GM18505 (cell line): Measurements from ENCODE around the gene DBNL.

ENCODE experiments used
- ATAC-seq: cut with Tn5 transposase; IDR thresholded peaks from one replicate; pipeline ENCODE4 v1.9.1; 2021; ENCODE audit not compliant: unreplicated experiment
- POLR2A ChIP-seq: IDR thresholded peaks from 4 replicates; pipeline ENCODE4 v1.6.1; 2011; ENCODE audit warnings: borderline replicate concordance; ENCODE audit not compliant: insufficient read depth, insufficient read length; ENCODE audit errors: extremely low read depth

DBNL gene

GRCh38 chr7:44087911-44088838, 43.7 kb downstream of the DBNL start:
- ATAC-seq: no peak
- TF ChIP-seq POLR2A: no peak

GRCh38 chr7:44093102-44093641, 48.7 kb downstream of the DBNL start:
- ATAC-seq: no peak

GRCh38 chr7:44094365-44094764, 49.9 kb downstream of the DBNL start:
- ATAC-seq: no peak
- TF ChIP-seq POLR2A: no peak

More at GRCh38 chr7:44093102-44093641, 48.7 kb downstream of the DBNL start:
- no peak for TF ChIP-seq POLR2A

- no peak for ATAC-seq
- TF ChIP-seq POLR2A: no peak
Measured at GRCh38 chr7:44094883-44095592, 50.5 kb downstream of the DBNL start.

- ATAC-seq: no peak
- TF ChIP-seq POLR2A: no peak
Measured at GRCh38 chr7:44095781-44096180, 51.3 kb downstream of the DBNL start.

- TF ChIP-seq POLR2A: no peak
- no peak for ATAC-seq
Measured at GRCh38 chr7:44096326-44096881, 51.9 kb downstream of the DBNL start.

- TF ChIP-seq POLR2A: no peak
Measured at GRCh38 chr7:44097064-44097932, 52.8 kb downstream of the DBNL start.

GRCh38 chr7:44098092-44099068, 53.9 kb downstream of the DBNL start:
- no peak for TF ChIP-seq POLR2A
- no peak for ATAC-seq

More at GRCh38 chr7:44097064-44097932, 52.8 kb downstream of the DBNL start:
- no peak for ATAC-seq

- no peak for ATAC-seq
Measured at GRCh38 chr7:44099669-44100068, 55.2 kb downstream of the DBNL start.

GRCh38 chr7:44100458-44101302, 56.2 kb downstream of the DBNL start:
- ATAC-seq: no peak
- TF ChIP-seq POLR2A: no peak

More at GRCh38 chr7:44099669-44100068, 55.2 kb downstream of the DBNL start:
- TF ChIP-seq POLR2A: no peak

GRCh38 chr7:44101303-44101965, 56.9 kb downstream of the DBNL start:
- ATAC-seq: no peak
- TF ChIP-seq POLR2A: no peak
